SK-N-SH treated with all-trans-retinoic acid at 6 μM for 48 hours (cell line): ENCODE data around the gene RBM4.

Source experiments
- ARNTL ChIP-seq: fragments of 450-650 bp; formaldehyde crosslinking; IDR thresholded peaks from 2 replicates; pipeline ENCODE4 v1.5.0; 2020; ENCODE audit warnings: low read depth, mild to moderate bottlenecking, moderate library complexity, borderline replicate concordance
- GLIS3 ChIP-seq: fragments of 250-450 bp; sonication (Bioruptor Pico); IDR thresholded peaks from 2 replicates; pipeline ENCODE4 v1.5.0; 2020; ENCODE audit warnings: mild to moderate bottlenecking, moderate library complexity
- PATZ1 ChIP-seq: fragments of 250-450 bp; sonication (Bioruptor Pico); IDR thresholded peaks from 2 replicates; pipeline ENCODE4 v1.8.0; 2020; ENCODE audit warnings: mild to moderate bottlenecking, moderate library complexity, borderline replicate concordance
- PPARA ChIP-seq: fragments of 250-450 bp; sonication (Bioruptor Pico); IDR thresholded peaks from 2 replicates; pipeline ENCODE4 v1.5.0; 2020; ENCODE audit warnings: mild to moderate bottlenecking, borderline replicate concordance
- RARB ChIP-seq: fragments of 250-450 bp; sonication (Bioruptor Pico); IDR thresholded peaks from 2 replicates; pipeline ENCODE4 v1.8.0; 2021; ENCODE audit warnings: mild to moderate bottlenecking, moderate library complexity
- ZC3H10 ChIP-seq: fragments of 250-450 bp; sonication (Bioruptor Pico); IDR thresholded peaks from 2 replicates; pipeline ENCODE4 v1.5.1; 2021; ENCODE audit warnings: mild to moderate bottlenecking, moderate library complexity
- ZFP3 ChIP-seq: fragments of 250-450 bp; sonication (Bioruptor Pico); IDR thresholded peaks from 2 replicates; pipeline ENCODE4 v1.5.0; 2020; ENCODE audit warnings: mild to moderate bottlenecking, moderate library complexity
- ZFP30 ChIP-seq: fragments of 450-650 bp; formaldehyde crosslinking; IDR thresholded peaks from 2 replicates; pipeline ENCODE4 v1.5.0; 2022; ENCODE audit warnings: mild to moderate bottlenecking, moderate library complexity
- TF ChIP-seq, protein P1 (sequence below): fragments of 250-450 bp; sonication (Bioruptor Pico); IDR thresholded peaks from 2 replicates; pipeline ENCODE4 v1.8.0; 2021; ENCODE audit warnings: low read depth, mild to moderate bottlenecking, moderate library complexity, borderline replicate concordance
- TF ChIP-seq, protein P2 (sequence below): fragments of 250-450 bp; sonication (Bioruptor Pico); IDR thresholded peaks from 2 replicates; pipeline ENCODE4 v1.5.1; 2021; ENCODE audit warnings: mild to moderate bottlenecking, moderate library complexity
- TF ChIP-seq, protein P3 (sequence below): fragments of 250-450 bp; sonication (Bioruptor Pico); IDR thresholded peaks from 2 replicates; pipeline ENCODE4 v1.5.1; 2020; ENCODE audit warnings: low read depth, mild to moderate bottlenecking, moderate library complexity

DNA sequence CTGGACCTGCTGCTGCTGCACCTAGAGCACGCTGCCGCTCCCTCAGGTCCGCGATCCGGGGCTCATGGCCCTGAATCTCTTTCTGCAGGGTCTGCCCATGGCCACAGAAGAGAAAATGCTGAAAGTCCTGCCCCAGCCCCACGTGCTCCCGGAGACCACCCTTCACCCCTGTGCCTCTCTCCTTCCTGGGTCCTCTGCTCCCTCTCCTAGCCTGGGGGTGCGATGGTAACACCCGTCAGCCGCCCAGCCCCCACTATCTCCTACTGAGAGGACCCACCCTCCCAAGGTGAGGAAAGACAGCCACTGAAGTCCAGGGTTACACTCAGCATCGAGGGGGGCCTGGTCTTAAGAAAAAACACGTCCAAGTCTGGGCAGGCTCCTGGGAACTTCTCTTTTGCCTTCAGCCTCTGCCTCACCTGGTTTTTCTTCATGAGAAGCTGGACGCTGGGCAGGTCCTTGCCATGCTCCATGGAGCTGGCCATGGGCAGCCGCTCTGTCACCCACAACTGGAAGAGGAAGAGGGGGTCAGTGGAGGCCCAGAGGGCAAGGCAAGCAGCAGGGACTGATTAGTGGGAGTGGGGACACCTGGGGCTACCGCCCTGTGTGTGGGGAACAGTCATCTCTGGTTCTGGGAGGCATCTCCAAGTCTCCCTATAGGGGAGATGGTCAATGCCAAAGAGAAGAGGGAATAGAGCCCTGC is 55.0 kb downstream of the RBM4 start:
- no peak for TF ChIP-seq PPARA (CRISPR knock-in tag)
- no peak for TF ChIP-seq ZC3H10 (CRISPR knock-in tag)
- no peak for TF ChIP-seq ARNTL (CRISPR knock-in tag)
- TF ChIP-seq PATZ1 (CRISPR knock-in tag): no peak
- TF ChIP-seq, protein P1, sequence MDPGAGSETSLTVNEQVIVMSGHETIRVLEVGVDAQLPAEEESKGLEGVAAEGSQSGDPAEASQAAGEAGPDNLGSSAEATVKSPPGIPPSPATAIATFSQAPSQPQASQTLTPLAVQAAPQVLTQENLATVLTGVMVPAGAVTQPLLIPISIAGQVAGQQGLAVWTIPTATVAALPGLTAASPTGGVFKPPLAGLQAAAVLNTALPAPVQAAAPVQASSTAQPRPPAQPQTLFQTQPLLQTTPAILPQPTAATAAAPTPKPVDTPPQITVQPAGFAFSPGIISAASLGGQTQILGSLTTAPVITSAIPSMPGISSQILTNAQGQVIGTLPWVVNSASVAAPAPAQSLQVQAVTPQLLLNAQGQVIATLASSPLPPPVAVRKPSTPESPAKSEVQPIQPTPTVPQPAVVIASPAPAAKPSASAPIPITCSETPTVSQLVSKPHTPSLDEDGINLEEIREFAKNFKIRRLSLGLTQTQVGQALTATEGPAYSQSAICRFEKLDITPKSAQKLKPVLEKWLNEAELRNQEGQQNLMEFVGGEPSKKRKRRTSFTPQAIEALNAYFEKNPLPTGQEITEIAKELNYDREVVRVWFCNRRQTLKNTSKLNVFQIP (CRISPR knock-in tag): no peak
- TF ChIP-seq ZFP30 (CRISPR knock-in tag): no peak
- TF ChIP-seq GLIS3 (CRISPR knock-in tag): no peak
- TF ChIP-seq, protein P2, sequence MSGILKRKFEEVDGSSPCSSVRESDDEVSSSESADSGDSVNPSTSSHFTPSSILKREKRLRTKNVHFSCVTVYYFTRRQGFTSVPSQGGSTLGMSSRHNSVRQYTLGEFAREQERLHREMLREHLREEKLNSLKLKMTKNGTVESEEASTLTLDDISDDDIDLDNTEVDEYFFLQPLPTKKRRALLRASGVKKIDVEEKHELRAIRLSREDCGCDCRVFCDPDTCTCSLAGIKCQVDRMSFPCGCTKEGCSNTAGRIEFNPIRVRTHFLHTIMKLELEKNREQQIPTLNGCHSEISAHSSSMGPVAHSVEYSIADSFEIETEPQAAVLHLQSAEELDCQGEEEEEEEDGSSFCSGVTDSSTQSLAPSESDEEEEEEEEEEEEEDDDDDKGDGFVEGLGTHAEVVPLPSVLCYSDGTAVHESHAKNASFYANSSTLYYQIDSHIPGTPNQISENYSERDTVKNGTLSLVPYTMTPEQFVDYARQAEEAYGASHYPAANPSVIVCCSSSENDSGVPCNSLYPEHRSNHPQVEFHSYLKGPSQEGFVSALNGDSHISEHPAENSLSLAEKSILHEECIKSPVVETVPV (CRISPR knock-in tag): no peak
- no peak for TF ChIP-seq ZFP3
- TF ChIP-seq, protein P3, sequence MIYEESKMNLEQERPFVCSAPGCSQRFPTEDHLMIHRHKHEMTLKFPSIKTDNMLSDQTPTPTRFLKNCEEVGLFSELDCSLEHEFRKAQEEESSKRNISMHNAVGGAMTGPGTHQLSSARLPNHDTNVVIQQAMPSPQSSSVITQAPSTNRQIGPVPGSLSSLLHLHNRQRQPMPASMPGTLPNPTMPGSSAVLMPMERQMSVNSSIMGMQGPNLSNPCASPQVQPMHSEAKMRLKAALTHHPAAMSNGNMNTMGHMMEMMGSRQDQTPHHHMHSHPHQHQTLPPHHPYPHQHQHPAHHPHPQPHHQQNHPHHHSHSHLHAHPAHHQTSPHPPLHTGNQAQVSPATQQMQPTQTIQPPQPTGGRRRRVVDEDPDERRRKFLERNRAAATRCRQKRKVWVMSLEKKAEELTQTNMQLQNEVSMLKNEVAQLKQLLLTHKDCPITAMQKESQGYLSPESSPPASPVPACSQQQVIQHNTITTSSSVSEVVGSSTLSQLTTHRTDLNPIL: no peak
- TF ChIP-seq RARB (CRISPR knock-in tag): no peak
